ENCODE data around the gene CELA3A.
"Not testable (repeated sequence)": the region's sequence is repeated elsewhere in the genome, so short reads cannot be mapped to it uniquely, and the experiment has no call there.

The CELA3A gene

DNA sequence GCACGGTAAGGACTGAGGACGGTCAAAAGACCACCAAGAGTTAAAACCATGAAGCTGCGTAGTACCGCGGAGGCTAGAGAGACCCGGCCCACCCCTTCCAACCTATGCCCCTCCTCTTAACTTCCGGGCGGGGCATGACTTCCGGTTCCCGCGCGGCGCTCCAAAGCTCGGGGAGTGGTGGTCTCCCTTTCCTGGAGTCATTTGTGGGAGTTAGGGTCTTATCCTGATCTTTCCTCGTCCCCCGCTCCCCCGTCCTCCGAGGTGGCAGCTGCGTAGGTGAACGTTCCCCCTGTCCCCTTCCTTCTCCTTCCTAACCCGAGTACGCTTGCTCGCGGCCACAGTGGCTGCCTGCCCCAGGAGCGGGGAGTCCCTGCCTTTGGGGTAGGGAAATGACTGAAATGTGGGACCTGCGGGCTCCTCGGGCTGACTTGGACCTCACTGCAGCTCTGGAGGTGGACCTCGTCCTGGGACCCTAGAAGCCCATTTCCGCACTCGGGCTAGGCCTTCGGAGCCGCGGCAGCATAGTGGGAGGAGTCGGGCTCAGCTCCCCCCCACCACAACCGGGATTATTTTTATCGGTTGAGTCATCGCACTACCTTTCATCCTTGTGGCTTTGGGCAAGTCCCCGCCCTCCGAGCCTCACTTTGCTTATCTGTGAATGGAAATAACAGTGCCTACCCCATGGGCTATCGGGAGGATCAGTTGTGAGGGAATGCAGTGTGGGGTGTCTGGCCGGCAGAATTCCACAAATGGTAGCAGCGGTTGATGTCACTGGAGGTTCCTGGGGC lies 24.1 kb downstream of the CELA3A start:
- H3K36me3 Mint-ChIP-seq, result peaks cover 5% of the 10 kb centered on the region
- H3K27me3 Mint-ChIP-seq, result no peaks in the 10 kb centered on the region
- H3K4me3 Mint-ChIP-seq, result peak overlapping the region; percentile 94
- H3K9me3 Mint-ChIP-seq, result no peaks in the 10 kb centered on the region
- H3K4me1 Mint-ChIP-seq, result peaks cover 52% of the 10 kb centered on the region
- H3K27ac Mint-ChIP-seq, result peak overlapping the region; percentile 100
- peak; percentile 93 for ATAC-seq

DNA sequence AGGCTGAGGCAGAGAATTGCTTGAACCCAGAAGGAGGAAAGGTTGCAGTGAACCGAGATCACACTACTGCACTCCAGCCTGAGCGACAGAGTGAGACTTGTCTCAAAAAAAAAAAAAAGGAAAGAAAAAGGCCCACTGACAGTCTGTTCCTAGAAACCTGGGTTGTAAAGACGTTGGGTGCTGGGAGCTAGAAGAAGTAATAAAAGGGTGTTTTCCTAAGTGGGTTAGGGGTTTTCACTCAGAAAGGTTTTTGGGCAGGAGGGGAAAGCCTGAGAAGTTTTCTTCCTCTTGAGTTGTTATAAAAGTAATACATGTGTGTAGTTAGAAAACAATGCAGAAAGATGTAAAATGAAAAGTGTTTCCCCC lies 25.4 kb downstream of the CELA3A start:
- Mint-ChIP-seq H3K9me3 (no peaks in the 10 kb centered on the region), H3K27me3 (no peaks in the 10 kb centered on the region), H3K27ac (peak overlapping the region; percentile 100), H3K36me3 (peaks cover 5% of the 10 kb centered on the region), H3K4me3 (peak overlapping the region; percentile 94), H3K4me1 (peaks cover 64% of the 10 kb centered on the region)
- no peak for ATAC-seq

DNA sequence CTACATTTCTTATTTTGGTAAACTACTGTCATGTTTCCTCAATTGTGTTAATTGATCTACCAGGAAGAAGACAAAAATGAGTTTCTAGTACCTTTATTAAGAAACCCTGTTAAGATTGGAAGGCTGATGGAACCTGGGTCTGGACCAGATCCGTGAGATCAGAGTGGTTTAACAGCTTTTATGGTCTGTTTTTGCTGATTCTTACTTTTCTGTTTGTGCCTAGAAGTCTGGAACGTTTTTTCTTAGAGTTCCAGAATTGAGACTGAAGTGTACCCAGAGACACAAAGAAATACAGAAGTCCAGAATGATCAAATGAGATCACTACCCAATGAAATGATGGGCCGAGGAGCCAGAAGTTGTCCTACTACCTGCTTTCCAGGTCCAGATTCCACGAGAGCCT lies 28.6 kb downstream of the CELA3A start:
- H3K27me3 Mint-ChIP-seq, result no peaks in the 10 kb centered on the region
- H3K4me1 Mint-ChIP-seq, result peaks cover 39% of the 10 kb centered on the region
- H3K4me3 Mint-ChIP-seq, result no peak overlapping the region
- H3K36me3 Mint-ChIP-seq, result peaks cover 5% of the 10 kb centered on the region
- ATAC-seq, result no peak
- no peaks in the 10 kb centered on the region for H3K9me3 Mint-ChIP-seq
- H3K27ac Mint-ChIP-seq, result no peak overlapping the region

DNA sequence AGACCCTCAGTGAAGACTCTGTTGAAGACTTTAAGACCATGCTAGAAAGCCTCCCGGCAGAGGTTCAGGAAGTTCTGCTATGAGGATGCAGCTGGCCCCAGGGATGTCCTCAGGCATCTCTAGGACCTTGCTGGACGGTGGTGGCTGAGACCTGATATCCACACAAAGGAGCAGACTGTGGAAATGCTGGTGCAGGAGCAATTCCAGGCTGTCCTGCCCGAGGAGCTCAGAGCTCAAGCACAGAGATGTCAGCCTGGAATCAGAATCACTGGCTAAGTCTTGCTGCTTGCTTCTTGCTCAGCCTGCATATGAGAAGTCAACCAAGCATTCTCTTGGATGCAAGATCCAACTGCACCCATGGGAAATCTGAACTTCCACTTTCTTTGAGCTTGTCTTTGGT lies 29.0 kb downstream of the CELA3A start:
- Mint-ChIP-seq H3K27ac (peak overlapping the region; percentile 78), H3K36me3 (peaks cover 5% of the 10 kb centered on the region), H3K4me3 (no peak overlapping the region), H3K9me3 (no peaks in the 10 kb centered on the region), H3K4me1 (peaks cover 37% of the 10 kb centered on the region), H3K27me3 (no peaks in the 10 kb centered on the region)
- ATAC-seq, result no peak

DNA sequence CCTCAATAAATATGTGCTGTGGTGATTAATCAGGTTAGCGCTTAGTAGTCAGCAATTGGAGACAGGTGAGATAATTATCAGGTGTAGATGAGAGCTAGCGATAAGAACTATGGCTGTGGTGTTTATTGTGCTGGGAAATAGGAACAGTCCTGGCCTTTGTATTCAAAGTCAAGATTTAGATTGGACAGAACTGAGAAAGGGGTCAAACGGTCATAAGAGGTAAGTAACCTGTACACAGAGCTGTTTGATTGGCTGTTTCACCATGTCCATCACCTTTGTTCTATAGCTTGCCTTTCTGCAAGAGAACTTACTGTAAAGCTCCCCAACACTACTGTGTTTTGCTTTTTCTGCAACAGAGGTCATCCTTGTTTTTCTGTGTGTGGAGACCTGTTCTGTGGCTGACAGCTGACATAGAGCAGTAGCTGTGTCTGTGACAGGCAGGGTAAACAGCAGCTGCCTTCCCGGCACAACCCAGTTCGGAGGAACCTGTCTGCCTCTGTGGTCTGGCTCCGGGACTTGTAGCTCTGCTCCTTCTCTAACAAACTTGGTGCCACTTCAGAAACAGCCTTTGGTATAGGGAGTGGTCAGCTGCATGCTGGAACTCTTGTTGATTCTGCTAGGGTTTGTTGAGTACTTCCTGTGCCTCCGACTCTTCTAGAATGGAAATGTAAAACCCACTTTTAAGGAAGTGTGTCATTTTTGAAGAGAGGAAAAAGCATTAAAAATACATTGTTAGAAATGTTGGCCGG lies 29.9 kb downstream of the CELA3A start:
- Mint-ChIP-seq H3K36me3 (peaks cover 5% of the 10 kb centered on the region), H3K27ac (peak overlapping the region; percentile 78), H3K9me3 (no peaks in the 10 kb centered on the region), H3K27me3 (no peaks in the 10 kb centered on the region), H3K4me3 (no peak overlapping the region), H3K4me1 (peaks cover 29% of the 10 kb centered on the region)
- peak; percentile 57 for ATAC-seq

DNA sequence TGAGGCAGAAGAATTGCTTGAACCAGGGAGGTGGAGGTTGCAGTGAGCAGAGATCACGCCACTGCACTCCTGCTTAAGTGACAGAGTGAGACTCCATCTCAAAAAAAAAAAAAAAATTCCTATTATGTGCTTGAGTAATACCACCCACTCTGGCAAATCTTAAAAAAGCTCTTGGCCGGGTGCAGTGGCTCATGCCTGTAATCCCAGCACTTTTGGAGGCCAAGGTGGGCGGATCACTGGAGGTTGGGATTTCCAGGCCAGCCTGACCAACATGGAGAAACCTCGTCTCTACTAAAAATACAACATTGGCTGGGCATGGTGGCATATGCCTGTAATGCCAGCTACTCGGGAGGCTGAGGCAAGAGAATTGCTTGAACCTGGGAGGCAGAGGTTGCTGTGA lies 33.4 kb downstream of the CELA3A start:
- H3K27me3 Mint-ChIP-seq, H3K27ac Mint-ChIP-seq, H3K9me3 Mint-ChIP-seq, H3K4me3 Mint-ChIP-seq, H3K36me3 Mint-ChIP-seq, ATAC-seq: not testable (repeated sequence)
- peaks cover 29% of the 10 kb centered on the region for H3K4me1 Mint-ChIP-seq

DNA sequence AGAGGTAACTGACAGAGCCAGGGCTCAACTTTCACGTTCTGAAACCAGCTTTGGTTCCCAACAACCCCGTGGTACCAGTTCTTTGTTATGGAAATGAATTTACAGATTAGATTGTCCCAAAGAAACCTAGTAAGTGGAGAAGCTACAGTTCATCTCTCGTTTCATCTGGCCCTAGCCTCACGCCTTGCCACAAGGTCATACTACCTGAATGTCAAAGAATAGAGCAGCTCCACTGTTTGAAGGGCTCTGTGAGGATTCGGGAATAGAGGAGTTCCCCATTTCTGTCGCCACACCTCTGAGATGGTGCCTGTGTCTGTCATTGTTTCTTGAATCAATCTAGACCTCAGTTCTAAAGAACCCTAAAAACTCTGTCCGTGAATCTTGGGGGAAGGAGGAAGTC lies 36.1 kb downstream of the CELA3A start:
- H3K27me3 Mint-ChIP-seq, result no peaks in the 10 kb centered on the region
- no peaks in the 10 kb centered on the region for H3K36me3 Mint-ChIP-seq
- peak overlapping the region; percentile 92 for H3K27ac Mint-ChIP-seq
- H3K9me3 Mint-ChIP-seq, result no peaks in the 10 kb centered on the region
- no peak for ATAC-seq
- no peak overlapping the region for H3K4me3 Mint-ChIP-seq
- peaks cover 29% of the 10 kb centered on the region for H3K4me1 Mint-ChIP-seq

DNA sequence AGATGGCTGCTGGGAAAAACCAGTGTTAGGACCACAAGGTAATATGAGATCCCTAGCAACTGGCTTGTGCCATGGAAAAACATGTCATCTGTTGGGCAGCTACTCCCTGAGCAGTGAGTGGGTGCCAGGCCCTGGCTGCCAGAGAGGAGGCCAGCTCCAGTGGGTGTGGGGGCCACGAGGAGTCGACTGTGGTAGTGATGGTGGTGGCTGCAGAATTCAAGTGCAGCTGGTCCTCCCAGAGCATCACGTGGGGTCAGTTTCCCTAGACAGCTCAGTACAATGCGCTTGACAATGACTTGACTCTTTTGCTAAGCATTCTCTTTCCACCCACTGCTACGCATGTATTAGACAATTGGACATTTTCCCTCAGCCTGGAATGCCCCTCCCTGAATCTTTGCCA lies 36.6 kb downstream of the CELA3A start:
- Mint-ChIP-seq H3K4me1 (peaks cover 34% of the 10 kb centered on the region), H3K27ac (peak overlapping the region; percentile 92), H3K36me3 (no peaks in the 10 kb centered on the region), H3K27me3 (no peaks in the 10 kb centered on the region), H3K4me3 (no peak overlapping the region), H3K9me3 (no peaks in the 10 kb centered on the region)
- ATAC-seq, result no peak

DNA sequence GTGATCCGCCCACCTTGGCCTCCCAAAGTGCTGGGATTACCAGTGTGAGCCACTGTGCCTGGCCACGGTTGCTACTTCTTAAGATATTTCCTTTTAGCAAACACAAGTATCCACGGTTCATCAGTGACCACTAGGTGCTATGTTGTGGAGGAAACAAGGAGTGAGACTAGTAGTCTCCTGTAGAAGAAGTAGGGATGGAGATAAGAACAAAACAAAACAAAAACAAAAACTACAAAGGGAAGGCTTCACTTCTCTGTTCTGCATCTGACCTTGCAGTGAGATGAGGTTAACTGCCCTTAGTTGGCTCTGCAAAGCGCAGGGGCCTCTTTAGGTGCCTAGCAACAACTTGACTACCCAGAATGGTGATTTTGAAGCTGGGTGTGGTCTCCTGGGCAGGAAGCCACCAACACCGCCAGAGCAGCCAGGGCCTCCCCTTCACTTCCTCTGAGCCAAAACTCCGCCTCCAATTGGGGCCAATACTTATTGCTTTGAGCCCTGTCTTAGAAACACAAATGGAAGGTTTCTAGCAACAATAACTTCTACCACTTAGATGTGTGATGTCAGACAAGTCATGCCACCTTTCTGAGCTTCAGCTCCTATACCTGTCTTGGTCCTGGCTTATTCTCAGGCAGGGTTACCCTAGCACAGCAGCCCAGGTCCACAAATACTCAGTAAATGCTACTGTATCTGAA lies 38.3 kb downstream of the CELA3A start:
- Mint-ChIP-seq H3K36me3 (no peaks in the 10 kb centered on the region), H3K4me1 (peaks cover 42% of the 10 kb centered on the region), H3K4me3 (peak overlapping the region; percentile 75), H3K9me3 (no peaks in the 10 kb centered on the region), H3K27ac (peak overlapping the region; percentile 92), H3K27me3 (no peaks in the 10 kb centered on the region)
- ATAC-seq, result peak; percentile 100

DNA sequence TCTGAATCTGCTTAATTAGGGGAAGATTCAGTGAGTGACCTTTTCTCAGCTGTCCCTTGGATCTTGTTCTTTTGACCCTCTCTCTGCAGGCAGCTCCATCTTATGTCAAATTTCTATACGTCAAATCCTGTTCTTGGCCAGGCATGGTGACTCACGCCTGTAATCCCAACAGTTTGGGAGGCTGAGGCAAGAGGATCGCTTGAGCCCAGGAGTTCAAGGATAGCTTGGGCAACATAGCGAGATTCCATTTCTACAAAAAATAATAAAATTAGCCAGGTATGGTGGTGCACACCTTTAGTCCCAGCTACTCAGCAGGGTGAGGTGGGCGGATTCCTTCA lies 38.8 kb downstream of the CELA3A start:
- Mint-ChIP-seq H3K4me1 (peaks cover 47% of the 10 kb centered on the region), H3K27me3 (no peaks in the 10 kb centered on the region), H3K4me3 (peak overlapping the region; percentile 75), H3K9me3 (peaks cover 1% of the 10 kb centered on the region), H3K27ac (peak overlapping the region; percentile 92), H3K36me3 (peaks cover 3% of the 10 kb centered on the region)
- ATAC-seq, result no peak

DNA sequence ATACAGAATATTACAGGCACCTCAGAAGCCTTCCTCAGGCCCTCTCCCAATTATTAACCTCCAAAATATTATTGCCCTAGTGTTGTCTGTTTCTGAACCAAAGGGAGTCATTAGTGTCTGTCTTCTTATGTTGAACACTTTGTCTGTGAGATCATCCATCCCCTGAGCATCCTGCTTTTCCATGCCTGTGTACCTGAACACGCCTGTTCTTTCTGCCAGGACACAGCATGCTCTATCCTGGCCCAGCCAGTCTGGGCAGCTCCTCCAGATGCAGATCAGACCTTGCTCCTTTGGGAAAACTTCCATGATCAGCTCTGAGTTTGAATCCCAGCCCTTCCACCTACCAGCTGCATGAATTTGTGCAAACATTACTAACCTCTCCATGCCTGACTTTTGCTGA lies 40.0 kb downstream of the CELA3A start:
- Mint-ChIP-seq H3K27ac (peak overlapping the region; percentile 92), H3K4me1 (peaks cover 50% of the 10 kb centered on the region), H3K36me3 (peaks cover 6% of the 10 kb centered on the region), H3K9me3 (peaks cover 4% of the 10 kb centered on the region), H3K4me3 (no peak overlapping the region), H3K27me3 (no peaks in the 10 kb centered on the region)
- ATAC-seq, result no peak

DNA sequence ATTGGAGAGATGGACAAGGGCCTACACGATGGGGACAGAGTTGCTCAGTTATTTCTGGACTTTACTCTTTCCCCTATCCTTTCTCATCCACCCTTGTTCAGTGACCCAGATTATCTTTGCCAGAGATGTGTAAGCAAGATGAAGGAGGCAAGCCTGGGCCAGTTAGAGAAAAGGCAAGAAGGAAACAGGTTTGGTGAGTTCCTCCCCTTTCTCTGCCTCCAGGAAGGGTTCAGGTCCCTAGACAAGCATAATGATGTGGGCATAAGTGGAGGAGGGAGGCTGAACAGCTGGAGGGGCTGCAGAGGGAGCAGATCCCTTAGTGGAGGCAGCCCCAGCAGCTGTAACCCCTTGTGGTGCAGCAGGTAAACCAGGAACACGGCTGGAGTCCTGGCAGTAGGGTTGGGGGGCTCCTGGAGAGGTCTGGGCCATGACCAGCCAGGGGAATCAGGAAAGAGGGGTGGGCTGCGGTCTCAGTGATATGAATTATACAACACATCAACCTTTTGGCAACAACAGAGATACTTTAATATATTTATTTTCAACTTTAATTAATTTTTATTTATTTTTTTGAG lies 41.8 kb downstream of the CELA3A start:
- Mint-ChIP-seq H3K27me3 (no peaks in the 10 kb centered on the region), H3K4me1 (peaks cover 53% of the 10 kb centered on the region), H3K27ac (peak overlapping the region; percentile 92), H3K4me3 (no peak overlapping the region), H3K9me3 (peaks cover 4% of the 10 kb centered on the region), H3K36me3 (peaks cover 6% of the 10 kb centered on the region)
- ATAC-seq, result no peak

DNA sequence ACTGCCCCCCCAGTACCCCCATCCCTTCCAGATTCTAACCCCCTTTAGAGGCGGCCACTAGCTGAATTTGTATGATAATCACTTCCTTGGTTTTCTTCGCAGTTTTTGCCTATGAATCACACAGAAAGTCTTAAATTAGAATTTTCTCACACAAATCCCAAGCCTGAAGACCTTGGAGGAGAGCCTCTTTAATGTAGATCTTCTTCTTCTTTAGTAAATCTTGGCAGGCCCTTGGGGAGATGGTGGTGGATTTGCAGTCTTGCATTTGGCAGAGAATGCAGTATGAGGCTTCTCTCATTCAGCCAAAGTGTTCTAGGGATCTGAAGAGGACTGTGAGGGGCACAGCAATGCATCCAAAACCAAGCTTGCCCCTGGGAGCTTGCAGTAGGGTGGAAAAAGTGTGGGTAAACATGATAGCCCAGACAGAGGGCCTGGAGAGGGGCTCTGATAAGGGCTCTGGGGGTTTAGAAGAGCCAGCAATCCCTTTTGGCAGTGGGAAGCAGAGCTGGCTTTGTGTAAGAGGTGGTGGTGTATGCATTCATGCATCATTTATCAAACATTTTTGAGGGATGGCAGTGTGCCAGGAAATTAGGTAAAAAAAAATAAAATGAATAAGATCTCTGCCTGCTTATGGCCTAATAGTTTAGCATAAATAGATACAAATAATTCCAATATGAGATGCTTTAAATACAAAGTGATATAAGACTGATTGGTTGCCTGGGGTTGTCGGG lies 43.4 kb downstream of the CELA3A start:
- H3K4me1 Mint-ChIP-seq, result peaks cover 54% of the 10 kb centered on the region
- H3K27me3 Mint-ChIP-seq, result no peaks in the 10 kb centered on the region
- peaks cover 4% of the 10 kb centered on the region for H3K9me3 Mint-ChIP-seq
- H3K27ac Mint-ChIP-seq, result peak overlapping the region; percentile 2
- H3K4me3 Mint-ChIP-seq, result no peak overlapping the region
- ATAC-seq, result no peak
- H3K36me3 Mint-ChIP-seq, result peaks cover 6% of the 10 kb centered on the region

DNA sequence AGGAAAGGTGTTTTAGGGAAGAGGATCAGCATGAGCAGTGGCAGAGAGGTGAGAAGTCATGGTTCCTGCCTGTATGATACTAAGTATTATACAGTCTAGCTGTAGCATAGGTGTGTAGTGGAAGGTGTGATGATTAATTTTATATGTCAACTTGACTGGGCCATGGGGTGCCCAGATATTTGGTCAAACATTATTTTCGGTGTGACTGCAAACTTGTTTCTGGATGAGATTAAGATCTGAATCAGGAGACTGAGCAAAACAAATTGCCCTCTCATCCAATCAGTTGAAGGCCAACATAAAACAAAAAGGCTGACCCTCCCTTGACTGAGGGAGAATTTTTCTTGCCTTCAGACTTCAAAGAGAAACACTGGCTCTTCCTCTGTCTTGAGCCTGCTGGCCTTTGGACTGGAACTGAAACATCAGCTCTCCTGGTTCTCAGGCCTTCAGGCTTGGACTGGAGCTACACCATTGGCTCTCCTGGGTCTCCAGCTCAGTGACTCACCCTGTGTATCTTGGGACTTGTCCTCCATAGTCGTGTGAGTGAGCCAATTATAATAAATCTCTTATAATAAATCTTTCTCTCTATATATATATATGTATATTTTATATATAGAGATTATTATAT lies 44.3 kb downstream of the CELA3A start:
- Mint-ChIP-seq H3K4me3 (no peak overlapping the region), H3K4me1 (peaks cover 50% of the 10 kb centered on the region), H3K27ac (peak overlapping the region; percentile 2), H3K9me3 (peaks cover 4% of the 10 kb centered on the region), H3K36me3 (peaks cover 6% of the 10 kb centered on the region), H3K27me3 (no peaks in the 10 kb centered on the region)
- no peak for ATAC-seq

Measured in stimulated activated memory B cell treated with anti-CD40 and anti-IgM and Interleukin-4, amounts not matched to agents 10 μg/mL and 1 μg/mL and 100 μg/mL, for 72 hours (primary cell).